ENCODE measurements around the gene ZBTB48.
A peak's percentile ranks its signal among the peaks of the same experiment; 100 is the strongest.
"Not testable (repeated sequence)": the region's sequence is repeated elsewhere in the genome, so short reads cannot be mapped to it uniquely, and the experiment has no call there.

Gene ZBTB48

GRCh38 chr1:6554907-6555778 lies 24.7 kb upstream of the ZBTB48 start, which contains the start of gene TAS1R1:
TAS1R1 (plus strand) TSS chr1:6555307; CDS start chr1:6555374, 67 bp downstream.
- no peak for DNase-seq (ENCODE audit: low read depth)
- H3K4me3 ChIP-seq (ENCODE audit: low read depth, low read length): peak within 1 kb of the TSS; percentile 90
- TF ChIP-seq CTCF (conservative IDR thresholded peaks at IDR 0.05; ENCODE audit: low read depth, low read length): no peak

GRCh38 chr1:6557597-6557996 lies 22.2 kb upstream of the ZBTB48 start:
- DNase-seq (ENCODE audit: low read depth): no peak
- no peak for TF ChIP-seq CTCF (conservative IDR thresholded peaks at IDR 0.05; ENCODE audit: low read depth, low read length)
- no peak overlapping the region for H3K4me3 ChIP-seq (ENCODE audit: low read depth, low read length)

GRCh38 chr1:6559161-6559560 lies 20.6 kb upstream of the ZBTB48 start:
- not testable (repeated sequence) for H3K4me3 ChIP-seq (ENCODE audit: low read depth, low read length); DNase-seq (ENCODE audit: low read depth)

- no peak overlapping the region for H3K4me3 ChIP-seq (ENCODE audit: low read depth, low read length)
- TF ChIP-seq CTCF (conservative IDR thresholded peaks at IDR 0.05; ENCODE audit: low read depth, low read length): no peak
- DNase-seq (ENCODE audit: low read depth): no peak
Observed at GRCh38 chr1:6560267-6560666, 19.5 kb upstream of the ZBTB48 start.

GRCh38 chr1:6569033-6569432 lies 10.8 kb upstream of the ZBTB48 start:
- no peak for DNase-seq (ENCODE audit: low read depth)

GRCh38 chr1:6570100-6570499 lies 9.7 kb upstream of the ZBTB48 start:
- H3K4me3 ChIP-seq (ENCODE audit: low read depth, low read length): no peak overlapping the region
- TF ChIP-seq CTCF (conservative IDR thresholded peaks at IDR 0.05; ENCODE audit: low read depth, low read length): no peak
- DNase-seq (ENCODE audit: low read depth): no peak

More at GRCh38 chr1:6569033-6569432, 10.8 kb upstream of the ZBTB48 start:
- TF ChIP-seq CTCF (conservative IDR thresholded peaks at IDR 0.05; ENCODE audit: low read depth, low read length): no peak
- no peak overlapping the region for H3K4me3 ChIP-seq (ENCODE audit: low read depth, low read length)

GRCh38 chr1:6570987-6571386 lies 8.8 kb upstream of the ZBTB48 start:
- no peak for DNase-seq (ENCODE audit: low read depth)
- TF ChIP-seq CTCF (conservative IDR thresholded peaks at IDR 0.05; ENCODE audit: low read depth, low read length): no peak
- no peak overlapping the region for H3K4me3 ChIP-seq (ENCODE audit: low read depth, low read length)

All from choroid plexus epithelial cell (primary cell).